NK-92 (cell line): ENCODE measurements around the gene ARHGEF17.
A peak's percentile ranks its signal among the peaks of the same experiment; 100 is the strongest.

ENCODE experiments used
- DNase-seq: peaks from one replicate; lab custom pipeline; 2025; ENCODE audit not compliant: unreplicated experiment; lab: John Stamatoyannopoulos, UW

The ARHGEF17 gene

DNA sequence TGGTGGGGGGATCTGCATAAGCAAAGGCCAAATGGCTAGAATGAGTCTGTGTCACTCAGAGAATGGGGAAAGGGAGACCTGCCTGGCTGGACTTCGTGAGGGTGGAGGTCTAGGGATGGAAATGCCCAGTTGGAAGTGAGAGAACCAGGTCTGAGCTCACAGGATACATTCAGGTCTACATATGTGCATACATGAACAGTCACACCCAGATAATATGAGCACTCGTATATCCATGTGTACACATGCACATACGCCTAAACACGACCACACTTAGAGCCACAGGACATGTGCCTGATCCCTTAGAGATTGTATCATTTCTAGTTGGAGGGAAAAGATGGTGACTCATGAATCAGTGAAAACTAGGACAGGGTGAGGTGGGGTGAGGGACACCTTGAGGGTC lies 47.0 kb downstream of the ARHGEF17 start:
- DNase-seq, result no peak

DNA sequence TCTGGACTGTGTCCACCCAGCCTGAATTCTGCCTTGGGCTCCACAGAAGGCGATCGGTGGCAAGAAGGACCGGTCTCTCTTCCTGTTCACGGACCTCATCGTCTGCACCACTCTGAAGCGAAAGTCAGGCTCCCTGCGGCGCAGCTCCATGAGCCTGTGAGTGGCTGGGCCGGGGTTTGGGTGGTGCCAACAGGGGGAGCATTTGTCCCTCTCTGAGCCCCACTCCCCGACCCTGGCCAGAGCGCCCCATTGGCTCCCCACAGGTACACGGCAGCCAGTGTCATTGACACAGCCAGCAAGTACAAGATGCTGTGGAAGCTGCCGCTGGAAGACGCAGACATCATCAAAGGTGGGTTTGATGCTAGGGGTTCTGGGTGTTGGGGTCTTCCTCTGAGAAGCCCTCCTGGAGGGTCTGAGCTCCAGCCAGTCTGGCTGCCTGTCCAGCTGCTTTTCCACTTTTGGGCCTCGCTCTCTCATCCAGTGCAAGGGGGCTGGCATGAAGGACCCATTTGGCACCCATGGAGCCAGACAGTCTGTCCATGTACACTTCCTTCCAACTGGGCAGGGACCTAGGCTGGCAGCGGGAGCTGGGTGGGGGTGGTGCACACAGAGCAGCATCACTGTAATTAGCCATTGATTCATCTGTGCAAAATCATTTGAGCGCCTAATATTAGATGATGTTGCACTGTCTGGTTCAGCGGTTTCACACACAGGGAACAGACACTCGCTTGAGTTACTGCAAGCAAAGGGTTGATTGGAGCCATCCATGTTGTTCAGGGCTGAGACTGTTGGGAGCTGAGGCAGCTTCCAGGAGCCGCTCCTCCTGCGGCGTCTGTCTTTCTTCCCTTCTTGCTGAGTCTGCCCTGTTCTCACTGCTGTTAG lies 49.1 kb downstream of the ARHGEF17 start:
- DNase-seq, result no peak

DNA sequence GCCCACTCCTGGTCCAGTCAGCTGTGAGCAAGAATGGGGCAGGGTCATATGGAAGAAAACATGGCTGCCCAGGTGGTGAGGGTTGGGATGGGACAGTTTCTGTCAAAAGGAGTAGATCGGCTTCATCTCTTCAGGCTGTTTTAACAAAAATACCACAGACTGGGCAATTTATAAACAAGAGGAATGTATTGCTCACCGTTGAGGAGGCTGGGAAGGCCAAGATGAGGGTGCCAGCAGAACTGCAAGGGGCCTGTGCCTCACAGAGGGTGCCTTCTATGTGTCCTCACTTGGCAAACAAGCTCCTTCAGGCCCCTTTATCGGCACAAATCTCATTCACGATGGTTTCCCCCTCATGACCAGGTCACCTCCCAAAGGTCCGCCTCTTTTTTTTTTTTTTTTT lies 50.0 kb downstream of the ARHGEF17 start:
- no peak for DNase-seq

DNA sequence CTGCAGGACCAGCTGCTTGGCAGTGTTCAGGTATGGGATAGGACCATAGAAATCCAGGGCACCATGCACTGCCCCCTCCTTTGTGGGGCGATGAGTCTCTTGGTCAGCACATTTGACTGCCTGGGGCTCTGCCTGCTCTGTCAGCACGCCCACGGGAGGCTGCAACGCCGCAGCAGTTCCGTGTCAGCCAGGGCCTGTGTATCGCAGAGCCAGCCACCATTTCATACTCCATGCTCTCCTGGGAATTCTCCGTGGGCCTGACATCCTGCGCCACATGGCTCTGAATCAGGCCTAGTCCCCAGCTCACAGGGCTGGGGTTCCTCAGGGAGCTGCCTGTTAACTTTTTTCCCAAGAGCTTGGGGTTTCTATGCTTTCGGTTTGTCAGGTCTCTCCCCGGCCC lies 51.3 kb downstream of the ARHGEF17 start:
- DNase-seq, result no peak

DNA sequence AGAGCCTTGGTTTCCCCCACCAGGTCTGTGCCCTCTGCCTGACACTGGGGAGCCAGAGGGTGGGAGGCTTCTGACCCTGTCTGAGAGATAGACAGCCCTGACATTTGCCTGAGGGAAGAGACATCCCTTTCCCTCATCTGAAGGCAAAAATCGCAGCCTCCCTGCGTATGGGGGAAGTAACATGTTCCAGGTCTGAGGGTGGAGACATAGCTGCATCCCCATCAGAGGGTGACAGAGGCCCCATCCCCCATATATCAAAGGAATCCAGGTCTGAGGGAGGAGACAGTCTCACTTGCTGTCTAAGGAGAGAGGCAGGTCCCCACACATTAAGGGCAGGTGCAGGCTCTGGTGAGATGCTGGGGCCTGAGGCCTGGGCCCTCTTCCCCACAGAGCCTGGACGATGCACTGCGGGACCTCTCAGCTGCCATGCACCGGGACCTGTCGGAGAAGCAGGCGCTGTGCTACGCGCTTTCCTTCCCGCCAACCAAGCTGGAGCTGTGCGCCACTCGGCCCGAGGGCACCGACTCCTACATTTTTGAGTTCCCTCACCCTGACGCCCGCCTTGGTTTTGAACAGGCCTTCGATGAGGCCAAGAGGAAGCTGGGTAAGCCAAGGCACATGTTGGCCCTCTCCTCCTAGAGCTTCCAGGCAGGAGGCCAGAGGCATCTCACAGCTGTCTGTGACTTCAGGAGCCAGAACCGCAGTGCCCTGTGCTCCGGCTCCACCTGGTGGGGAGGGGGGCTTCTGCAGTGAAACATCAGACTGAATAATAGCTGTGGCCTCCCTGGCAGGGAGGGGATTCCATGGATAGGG lies 52.1 kb downstream of the ARHGEF17 start:
- no peak for DNase-seq

DNA sequence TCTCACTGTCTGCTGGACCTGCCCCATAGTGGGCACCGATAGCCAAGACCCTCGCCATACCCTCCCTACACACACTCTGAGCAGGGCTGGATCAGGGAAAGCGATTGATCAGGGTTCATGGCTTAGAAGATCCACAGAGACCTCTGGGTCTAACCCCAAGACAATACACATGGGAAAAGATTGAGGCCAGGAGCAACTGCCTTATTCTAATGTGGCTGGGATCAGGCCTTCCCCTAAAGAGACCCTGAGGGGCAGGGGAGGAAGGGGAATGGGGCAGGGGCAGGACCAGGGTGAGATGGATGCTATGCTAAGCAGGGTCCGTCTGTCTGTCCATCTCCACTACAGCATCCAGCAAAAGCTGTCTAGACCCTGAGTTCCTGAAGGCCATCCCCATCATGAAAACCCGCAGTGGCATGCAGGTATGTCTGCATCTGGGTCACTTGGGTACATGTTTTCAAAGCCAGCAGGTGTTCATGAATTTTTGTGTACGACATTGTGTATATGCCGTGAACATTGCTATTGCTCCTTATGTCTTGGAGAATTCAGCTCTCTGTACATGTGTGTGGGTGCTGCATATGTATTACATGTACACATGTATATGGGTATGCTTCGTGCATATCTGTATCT lies 52.8 kb downstream of the ARHGEF17 start:
- no peak for DNase-seq

DNA sequence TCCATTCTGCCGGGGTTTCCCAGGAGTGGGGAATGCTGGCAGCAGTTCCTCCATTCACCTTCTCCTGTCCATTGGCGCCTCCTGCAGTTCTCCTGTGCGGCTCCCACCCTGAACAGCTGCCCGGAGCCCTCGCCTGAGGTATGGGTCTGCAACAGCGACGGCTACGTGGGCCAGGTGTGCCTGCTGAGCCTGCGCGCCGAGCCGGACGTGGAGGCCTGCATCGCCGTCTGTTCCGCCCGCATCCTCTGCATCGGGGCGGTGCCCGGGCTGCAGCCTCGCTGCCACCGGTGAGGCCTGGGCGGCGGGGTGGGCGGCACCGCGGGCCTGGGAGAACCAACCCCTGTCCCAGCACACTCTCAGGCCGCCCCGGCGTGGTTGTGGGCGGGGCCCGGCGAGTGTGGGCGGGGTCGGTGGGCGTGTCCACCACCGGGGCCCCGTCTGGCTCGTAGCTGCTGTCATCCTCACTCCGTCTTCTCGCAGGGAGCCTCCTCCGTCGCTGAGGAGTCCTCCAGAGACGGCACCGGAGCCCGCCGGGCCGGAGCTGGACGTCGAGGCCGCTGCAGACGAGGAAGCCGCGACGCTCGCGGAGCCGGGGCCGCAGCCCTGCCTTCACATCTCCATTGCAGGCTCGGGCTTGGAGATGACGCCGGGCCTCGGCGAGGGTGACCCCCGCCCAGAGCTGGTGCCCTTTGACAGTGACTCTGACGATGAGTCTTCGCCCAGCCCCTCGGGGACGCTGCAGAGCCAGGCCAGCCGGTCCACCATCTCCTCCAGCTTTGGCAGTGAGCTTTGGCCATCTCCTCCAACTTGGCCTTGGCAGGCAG lies 54.1 kb downstream of the ARHGEF17 start:
- DNase-seq, result no peak

DNA sequence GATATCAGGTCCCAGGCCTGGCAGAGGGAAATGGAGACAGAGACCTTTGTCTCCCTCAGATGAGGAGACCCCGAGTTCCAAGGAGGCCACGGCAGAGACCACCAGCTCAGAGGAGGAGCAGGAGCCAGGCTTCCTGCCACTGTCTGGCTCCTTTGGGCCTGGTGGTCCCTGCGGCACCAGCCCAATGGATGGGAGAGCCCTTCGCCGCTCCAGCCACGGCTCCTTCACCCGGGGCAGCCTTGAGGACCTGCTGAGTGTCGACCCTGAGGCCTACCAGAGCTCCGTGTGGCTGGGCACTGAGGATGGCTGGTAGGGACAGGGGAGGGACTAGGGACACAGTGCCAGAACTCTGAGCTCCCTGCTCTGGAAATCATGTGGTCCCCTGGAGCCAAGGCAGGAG lies 55.1 kb downstream of the ARHGEF17 start:
- no peak for DNase-seq

DNA sequence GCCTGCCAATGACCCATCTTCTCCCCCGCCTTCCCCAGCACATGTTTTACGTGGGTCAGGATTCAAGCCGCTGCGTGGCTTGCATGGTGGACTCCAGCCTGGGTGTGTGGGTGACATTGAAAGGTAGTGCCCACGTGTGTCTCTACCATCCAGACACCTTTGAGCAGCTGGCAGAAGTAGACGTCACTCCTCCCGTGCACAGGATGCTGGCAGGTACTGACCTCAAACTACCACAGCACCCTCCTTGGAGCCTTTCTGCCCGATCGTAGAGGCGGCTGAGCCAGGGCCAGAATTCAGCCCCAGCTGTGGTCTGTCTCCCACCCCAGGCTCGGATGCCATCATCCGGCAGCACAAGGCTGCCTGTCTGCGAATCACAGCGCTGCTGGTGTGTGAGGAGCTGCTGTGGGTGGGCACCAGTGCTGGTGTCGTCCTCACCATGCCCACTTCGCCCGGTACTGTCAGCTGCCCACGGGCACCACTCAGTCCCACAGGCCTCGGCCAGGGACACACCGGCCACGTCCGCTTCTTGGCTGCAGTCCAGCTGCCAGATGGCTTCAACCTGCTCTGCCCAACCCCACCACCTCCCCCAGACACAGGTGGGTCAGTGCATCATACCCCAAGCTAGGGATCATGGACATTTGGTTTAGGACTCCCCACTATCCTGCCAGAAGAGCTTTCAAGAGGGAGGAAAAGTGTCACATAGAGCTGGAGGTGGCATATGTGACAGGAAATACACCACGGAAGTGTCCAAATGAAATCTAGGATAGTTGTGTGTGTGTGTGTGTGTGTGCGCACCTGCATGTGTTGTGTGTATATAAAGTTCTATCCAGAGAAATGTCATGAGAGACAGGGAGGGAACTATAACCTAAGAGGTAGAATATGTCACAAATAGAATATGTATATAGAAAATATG lies 57.5 kb downstream of the ARHGEF17 start:
- no peak for DNase-seq

DNA sequence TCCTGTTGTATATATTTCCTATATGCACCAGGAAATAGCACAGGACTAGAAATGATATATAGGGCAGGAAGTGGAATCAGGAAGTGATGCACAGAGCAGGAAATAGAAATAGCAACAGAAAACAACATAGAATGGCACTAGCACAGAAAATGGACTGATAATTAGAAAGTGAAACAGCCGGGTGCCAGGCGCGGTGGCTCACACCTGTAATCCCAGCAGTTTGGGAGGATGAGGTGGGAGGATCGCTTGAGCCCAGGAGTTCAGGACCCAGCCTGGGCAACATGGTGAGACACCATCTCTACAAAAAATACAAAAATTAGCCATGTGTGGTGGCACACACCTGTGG lies 58.2 kb downstream of the ARHGEF17 start:
- no peak for DNase-seq

DNA sequence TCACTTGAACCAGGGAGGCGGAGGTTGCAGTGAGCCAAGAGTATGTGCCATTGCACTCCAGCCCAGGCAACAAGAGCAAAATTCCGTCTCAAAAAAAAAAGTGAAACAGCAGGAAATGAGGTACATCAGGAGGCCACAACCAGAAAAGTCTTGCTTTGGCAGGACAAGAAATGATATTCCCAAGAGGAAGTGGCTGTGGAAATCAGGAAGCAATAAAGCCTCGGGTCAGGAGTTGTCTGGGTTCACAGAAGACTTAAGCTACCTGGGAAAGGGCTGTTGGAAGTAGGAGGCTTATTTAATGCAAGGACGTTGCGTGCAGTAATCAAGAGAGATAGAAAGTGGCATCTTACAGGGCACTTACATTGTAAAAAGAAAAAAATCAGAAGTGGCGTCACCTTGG lies 58.9 kb downstream of the ARHGEF17 start:
- DNase-seq, result no peak

DNA sequence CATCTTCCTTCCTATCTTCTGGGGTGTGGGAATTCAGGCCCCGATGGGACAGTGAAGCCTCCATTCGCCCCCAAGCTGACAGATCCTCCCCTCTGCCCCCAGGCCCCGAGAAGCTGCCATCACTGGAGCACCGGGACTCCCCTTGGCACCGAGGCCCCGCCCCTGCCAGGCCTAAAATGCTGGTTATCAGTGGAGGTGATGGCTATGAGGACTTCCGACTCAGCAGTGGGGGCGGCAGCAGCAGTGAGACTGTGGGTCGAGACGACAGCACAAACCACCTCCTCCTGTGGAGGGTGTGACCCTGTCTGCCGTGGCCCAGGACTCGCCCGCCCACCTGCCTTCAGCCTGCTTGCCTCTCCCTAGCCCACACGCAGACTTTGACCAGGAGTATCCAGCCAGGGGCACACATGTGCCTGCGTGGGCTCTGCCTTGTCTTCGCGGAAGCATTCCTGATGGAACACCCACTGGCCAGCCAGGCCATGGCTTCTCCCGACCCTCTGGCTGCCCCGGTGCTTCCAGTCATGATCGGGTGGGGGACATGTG lies 59.5 kb downstream of the ARHGEF17 start:
- DNase-seq, result no peak

DNA sequence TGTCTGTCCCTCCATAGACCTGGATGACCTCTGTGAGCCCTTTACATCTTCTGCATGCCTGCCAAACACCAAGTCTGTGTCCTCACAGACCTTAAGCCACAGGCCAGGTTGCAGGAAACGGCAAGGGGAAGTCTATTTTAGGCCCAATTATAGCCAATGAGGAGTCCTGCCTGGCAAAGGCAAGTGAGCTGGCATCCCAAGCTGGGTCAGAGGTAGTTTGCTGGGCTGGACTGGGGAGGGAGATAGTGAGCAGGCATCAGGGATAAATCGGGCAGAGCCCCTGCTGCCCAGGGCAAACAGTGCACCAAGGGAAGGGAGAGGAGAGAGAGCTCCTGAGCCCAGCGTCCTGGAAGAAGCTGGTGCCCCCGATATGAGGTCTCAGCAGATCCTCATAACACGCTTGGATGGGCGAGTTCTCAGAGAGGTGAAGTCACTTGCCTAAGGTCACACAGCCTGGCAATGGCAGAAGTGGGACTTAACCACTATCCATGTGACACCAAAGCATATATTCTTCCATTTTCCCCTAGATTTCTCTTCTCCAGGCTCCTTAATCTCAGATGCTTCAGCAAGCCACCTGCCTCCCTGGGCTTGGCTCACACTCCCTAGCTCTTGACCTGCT lies 64.4 kb downstream of the ARHGEF17 start:
- no peak for DNase-seq

DNA sequence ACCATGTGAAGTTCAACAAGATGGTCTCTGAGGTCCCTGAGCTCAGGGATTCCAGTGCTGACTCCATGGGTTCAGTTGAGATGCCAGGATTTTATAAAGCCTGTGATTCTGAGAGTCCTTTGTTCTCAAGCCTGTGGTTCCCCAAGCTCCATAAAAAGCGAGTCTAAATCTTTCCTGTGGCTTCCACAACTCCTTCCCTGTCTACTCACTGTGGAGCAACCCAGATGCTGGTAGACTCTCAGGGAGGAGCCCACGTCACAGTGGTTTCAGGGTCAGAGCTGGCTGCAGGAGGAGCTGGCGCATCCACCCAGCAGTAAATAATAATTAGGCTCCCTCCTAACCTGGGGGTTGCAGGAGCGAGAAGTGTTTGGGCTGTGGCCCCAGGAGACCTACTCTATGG lies 66.1 kb downstream of the ARHGEF17 start:
- no peak for DNase-seq

DNA sequence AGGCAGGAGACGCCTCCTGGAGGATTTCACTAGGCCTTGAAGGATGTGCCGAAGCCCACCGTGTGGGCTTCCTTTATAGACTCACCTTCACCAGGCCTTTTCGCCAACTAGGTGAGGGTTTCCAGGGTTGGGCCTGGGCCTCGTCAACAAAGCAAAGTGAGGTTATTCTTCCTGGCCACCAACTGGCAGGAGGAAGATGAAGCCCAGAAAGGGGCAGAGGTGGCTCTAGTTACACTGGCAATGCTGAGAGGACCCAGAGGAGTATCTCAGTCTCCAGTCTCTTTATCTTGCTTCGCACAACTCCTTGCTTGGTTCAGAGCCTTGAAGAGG lies 67.7 kb downstream of the ARHGEF17 start:
- no peak for DNase-seq

DNA sequence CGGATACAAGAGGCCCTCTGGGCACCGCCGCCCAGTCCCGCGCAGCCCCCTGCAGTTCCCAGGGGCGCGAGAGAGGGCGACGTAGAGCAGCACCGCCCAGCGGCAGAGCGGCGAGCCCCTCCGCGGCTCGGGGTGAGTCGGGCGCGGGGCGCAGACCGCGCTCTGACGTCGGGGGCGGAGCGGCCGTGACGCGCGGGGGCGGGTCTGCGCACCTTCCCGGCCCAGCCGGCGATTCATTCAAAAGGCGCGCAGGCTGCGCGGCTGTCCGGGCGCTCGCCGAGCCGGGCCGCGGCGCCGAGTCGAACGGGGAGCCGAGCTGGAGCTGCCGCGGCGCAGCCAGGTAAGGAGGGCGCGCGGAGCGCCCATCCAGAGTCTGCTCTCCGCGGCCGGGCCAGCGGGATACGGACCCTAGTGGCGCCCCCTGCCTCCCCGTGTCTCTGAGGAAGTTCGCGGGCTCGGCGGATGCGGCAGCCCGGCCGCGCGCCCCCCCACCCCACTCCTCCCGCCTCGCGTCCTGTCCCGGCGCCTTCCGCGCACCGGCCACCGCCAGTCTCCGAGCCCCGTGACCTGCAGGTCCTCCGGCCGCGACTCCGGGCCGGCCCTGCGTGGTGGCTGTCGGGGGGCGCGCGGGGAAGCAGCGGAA lies 68.2 kb downstream of the ARHGEF17 start, which contains the start of gene RELT:
TSS of gene RELT (plus strand) at position 240 of the 643 bp plus-strand sequence. CDS start 12,738 bp downstream, outside the sequence.
- peak; percentile 33 for DNase-seq

DNA sequence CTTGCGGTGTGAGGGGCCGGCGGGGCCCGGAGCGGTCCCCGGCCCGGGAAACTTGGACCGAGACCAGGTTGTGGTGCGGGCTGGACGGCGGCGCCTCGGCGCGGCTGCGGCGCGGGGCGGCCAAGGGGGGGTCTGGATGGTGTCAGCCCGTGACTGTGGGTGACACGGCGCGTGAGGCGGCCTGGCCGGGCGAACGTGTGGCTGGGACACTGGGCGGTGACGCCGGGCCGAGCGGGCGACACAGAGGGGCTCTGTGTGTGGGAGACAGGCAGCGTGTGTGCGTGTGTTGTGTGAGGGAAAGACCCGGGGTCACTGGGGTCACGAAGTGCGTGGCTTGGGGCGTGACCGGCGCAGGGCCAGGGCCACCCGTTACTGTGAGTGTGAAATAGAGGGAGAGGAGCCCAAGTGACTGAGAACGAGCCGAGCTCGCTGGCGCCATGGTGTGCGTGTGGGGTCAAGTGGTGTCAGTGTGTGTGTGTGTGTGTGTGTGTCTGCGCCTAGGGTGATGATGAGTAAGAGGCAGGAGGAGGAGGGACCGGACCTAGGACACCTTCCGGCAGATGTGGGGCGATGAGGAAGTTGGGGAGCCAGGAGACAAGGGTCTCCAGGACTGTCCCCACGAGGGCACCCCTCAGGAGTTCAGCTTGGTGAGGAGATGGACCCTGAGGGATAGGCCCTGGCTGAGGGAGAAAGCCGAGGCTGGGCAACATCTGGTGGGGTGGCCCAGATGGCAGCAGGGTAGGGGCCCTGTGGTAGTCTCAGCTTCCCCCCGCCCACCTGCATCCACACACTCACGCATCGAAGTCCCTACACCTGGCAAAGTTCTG lies 68.9 kb downstream of the ARHGEF17 start:
- no peak for DNase-seq
